T-helper 2 cell (primary cell): Measurements from ENCODE around the gene GADD45A.
A peak's percentile ranks its signal among the peaks of the same experiment; 100 is the strongest.
"Not testable (repeated sequence)": the region's sequence is repeated elsewhere in the genome, so short reads cannot be mapped to it uniquely, and the experiment has no call there.

ENCODE experiments used
- DNase-seq, 5 experiments: peaks; one replicate each; pipeline versions ENCODE4 v3.0.0 to v3.0.0-alpha.2; 2012 to 2022
- total RNA-seq, 2 donors: gene quantifications; one replicate each; lab custom pipeline; 2026; lab: John Stamatoyannopoulos, UW

The GADD45A gene, protein sequence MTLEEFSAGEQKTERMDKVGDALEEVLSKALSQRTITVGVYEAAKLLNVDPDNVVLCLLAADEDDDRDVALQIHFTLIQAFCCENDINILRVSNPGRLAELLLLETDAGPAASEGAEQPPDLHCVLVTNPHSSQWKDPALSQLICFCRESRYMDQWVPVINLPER
- 28.4 to 78.3 reads per million in 2 donors for total RNA-seq

DNA sequence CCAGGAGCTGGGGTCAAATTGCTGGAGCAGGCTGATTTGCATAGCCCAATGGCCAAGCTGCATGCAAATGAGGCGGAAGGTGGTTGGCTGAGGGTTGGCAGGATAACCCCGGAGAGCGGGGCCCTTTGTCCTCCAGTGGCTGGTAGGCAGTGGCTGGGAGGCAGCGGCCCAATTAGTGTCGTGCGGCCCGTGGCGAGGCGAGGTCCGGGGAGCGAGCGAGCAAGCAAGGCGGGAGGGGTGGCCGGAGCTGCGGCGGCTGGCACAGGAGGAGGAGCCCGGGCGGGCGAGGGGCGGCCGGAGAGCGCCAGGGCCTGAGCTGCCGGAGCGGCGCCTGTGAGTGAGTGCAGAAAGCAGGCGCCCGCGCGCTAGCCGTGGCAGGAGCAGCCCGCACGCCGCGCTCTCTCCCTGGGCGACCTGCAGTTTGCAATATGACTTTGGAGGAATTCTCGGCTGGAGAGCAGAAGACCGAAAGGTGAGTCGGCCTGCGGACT is at the start of gene GADD45A:
GADD45A (plus strand) TSS at position 135 of the 491 bp plus-strand sequence; CDS start at position 429, 294 bp downstream.
- DNase-seq, result peak; percentile 86 to 99 (median 93)

DNA sequence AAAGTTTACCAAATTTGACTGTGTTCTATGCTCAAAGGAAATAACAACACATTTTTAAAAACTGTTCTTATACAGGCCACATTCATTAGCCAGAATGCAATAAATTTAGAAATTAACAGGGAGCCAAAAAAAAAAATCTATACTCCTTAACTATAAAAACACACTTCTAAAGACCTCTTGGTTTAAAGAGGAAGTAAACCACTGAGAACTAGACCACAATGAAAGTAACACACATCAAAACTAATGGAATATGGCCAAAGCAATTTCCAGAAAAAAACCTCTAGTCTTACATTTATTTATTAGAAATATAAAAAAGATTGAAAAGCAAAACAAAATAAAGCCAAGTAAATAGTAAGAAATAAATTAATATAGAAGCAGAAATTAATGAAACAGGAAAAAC is 48.9 kb upstream of the GADD45A start:
- DNase-seq, result no peak

DNA sequence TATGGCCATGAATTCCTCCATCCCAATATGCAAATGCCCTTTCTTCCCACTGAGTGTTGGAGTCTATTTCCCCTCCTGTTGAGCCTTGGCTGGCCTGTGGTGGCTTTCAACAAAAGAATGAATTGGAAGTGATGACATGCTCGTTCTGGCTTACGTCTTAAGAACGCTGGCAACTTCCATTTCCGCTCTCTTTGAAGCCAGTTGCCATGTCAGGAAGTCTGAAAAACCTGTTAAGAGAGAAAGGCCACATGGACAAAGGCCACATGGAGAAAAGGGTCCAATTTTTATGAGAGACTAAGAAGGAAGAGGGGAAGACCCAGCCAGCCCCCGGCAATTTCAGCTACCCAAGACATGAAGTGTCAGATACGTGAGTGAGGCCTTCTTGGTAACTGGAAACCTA is 45.6 kb upstream of the GADD45A start:
- DNase-seq, result no peak

DNA sequence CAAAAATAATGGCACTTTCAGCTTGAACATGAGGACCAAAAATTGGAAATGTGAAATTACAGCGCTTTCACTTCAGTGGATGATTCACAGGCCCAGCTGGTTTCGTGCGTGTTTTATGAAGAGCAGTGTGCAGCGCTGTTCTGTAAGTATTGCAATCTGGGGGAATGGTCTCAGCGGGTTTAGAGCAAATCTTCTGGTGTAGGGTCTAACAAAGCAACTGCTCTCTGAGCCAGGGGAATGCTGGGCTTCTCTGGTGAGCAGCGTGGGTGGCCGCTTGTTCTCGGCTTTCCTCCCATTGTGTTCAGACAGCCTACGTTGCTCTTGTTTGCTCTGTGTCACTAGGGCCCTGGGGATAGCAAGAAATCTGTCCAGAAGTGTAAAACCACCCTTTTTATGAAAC is 42.4 kb upstream of the GADD45A start:
- no peak for DNase-seq

DNA sequence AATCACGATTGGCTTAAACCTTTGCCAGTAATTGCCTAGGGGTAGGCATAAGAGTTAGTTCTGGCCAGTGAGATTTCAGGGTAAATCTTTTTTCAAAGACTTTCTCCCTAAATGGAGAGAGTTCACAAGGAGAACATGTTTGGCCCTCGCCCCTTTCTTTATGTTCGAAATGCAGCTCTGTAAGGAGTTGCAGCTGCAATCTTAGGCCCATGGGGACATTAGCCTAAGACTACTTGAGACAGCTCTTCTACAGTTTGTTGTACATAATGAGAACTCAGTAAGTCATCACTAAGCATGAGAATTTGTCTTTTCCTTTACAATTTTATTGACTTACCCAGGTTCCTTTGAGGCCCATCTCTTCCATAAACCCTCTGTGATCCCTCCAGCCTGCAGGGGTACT is 40.4 kb upstream of the GADD45A start:
- no peak for DNase-seq

DNA sequence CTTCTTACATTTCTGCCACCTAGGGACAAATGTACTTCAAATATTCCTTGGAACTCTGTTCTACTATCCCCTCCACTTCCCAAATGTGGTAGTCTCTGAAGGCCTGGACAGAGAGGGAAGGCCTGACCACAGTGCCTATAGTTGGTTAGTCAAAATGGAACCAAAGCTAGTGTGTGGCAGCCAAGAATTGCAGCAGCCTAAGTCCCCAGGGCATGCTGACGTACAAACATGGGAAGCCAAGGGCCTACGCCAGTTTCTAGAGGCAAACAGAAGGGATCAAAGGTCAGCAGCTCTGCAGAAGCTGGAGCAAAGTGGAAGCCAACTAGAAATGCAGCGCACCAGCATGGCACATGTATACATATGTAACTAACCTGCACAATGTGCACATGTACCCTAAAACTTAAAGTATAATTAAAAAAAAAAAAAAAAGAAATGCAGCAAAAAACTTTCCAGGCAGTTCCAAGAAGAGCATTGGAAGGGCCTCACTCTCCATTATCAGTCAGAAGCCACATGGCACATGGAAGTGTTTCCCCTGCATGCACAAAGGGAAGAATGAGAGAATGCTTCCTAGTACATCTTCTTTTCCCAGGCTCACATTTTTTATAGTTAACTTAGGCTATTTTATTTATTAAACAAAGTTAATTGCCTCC is 39.4 kb upstream of the GADD45A start:
- no peak for DNase-seq

DNA sequence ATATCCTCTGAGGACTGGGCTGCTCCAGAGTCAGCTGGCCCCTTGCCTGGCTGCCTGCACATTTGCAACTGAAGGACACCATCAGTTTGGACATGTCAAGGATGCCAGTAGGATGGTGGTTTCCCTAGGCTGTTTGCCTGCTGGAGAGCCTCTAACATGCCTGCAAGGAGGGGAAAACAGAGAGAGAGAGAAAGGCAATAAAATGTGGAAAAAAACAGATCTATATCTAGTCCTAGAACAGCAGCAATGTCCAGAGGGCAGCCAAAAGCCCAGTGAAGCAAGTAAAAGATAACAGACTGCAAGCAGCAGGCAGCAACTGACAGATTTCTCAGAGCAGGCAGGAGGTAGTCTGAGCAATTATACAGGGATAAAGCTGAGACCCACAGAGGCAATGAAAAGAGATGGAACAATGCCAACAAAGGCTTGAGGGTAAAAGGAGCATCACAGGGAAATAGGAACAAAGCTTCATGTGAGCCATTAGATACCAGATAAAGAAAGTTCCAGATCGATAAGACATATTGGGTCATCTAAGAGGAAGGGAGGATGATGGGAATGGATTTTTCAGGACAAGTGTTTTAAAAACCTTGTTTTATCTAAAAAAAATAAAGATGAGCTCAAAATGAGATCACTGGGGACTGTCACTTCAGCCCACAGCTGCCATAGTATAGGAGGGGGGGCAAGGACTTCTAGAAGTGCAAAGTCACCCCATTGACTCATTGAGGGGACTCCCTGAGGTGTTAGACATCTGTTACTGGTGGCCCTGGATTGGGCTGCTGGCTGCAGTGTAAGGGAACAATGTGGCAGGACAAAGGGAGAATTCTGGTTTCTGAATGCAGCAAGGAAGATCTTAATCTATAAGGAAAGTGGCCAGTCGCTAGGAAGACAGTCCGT is 38.6 kb upstream of the GADD45A start:
- no peak for DNase-seq

DNA sequence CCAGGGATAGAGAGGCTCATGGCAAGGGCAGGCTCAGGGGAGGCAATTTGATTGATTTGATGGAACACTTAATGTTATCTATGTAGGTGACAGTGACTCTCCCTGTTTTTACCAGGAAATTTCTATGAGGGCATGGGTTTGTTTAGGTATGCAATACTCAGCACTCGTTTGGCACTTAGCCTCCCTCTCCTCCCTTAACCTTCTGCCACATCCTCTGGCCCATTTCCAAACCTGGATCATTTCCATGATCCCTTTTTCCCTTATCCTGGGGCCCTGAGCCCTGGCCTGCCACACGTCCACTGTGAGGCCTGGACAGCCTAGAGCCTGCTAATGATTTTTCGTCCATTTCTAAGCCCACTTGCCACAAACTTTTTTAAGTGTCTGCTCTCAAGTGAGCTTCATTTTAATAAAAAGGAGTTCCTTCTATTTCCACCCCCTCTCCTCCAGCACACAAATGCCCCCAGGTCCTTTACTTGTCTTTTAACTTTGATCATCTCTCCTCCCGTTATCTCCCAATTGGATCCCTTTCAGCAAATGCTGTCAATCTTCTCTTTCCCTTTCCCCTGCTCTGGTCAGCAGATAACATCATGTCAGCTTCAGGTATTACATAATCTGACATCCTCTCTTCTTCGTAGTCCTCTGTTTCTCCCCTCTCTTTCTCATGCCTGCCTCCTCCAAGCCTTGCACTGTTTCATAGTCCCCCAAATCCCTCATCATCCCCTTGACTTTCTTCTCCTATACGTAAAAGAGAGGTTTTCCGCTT is 37.8 kb upstream of the GADD45A start:
- DNase-seq, result no peak

DNA sequence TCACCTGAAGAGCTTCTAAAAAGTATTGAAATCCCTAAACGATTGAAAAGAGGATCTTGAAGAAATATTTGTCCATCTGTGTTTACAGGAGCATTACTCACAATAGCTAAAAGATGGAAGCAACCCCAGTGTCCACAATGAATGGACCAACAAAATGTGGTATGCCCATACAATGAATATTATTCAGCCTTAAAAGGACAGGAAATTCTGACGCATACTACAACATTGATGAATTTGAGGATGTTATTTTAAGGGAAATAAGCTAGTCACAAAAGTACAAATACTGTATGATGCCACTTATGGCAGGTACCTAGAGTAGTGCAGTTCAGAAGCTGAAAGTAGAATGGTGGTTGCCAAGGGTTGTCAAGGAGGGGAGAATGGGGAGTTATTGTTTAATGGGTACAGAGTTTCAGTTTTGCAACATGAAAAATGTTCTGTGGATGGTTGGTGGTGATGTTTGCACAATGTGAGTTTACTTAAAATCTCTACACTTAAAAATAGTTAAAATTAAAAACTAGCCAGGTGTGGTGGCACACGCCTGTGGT is 37.1 kb upstream of the GADD45A start:
- DNase-seq, result no peak

DNA sequence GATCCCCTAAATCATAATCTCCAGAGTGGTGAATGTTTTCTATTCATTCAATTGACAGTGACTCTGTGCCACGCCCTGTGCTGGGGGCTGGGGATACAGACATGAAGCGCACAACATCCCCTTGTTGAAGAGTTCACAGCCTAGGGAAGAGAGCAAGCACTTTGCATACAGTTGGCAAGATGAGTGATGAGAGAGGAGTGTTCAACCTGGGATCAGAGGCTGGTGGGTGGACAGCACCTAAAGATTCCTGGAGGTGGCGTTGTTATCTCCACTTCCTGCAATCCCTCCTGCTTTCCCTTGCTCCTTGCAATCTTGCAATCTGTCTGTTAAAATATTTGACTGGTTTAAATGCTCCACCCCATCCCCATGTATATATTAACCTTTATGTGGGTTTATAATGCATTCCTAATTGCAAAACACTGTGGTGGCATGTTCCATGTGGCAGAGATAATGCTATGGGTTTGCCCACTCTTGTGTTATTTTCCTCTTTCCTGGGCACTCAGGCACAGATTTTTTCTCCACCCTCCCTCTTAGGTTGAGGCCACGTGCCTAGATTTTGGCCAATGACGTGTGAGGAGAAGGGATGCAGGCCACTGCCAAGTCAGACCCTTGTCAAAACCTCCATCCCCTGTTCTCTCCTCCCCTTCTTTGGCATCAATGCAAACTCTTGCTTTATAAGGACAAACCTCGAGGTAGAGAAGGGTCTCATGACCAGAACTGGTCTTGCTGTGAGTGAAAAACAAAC is 36.2 kb upstream of the GADD45A start:
- no peak for DNase-seq

DNA sequence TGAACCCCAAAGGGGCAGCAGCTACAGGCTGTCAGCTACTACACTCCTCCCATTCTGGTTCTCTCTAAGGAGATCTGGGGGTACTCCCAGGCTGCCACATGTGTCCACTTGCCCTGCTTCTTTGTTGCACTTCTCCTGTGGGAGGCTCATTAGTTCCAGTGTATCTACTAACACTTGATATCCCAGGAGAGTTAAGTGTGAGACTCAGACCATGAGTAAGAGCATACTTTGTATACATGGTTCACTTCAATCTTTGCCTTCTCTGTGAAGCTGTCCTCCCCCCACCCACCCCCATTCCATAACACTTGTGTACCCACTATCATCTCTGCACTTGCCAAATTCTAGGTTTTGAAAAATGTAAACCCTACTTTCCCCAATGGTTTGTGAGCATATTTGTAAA is 34.9 kb upstream of the GADD45A start:
- DNase-seq, result no peak

DNA sequence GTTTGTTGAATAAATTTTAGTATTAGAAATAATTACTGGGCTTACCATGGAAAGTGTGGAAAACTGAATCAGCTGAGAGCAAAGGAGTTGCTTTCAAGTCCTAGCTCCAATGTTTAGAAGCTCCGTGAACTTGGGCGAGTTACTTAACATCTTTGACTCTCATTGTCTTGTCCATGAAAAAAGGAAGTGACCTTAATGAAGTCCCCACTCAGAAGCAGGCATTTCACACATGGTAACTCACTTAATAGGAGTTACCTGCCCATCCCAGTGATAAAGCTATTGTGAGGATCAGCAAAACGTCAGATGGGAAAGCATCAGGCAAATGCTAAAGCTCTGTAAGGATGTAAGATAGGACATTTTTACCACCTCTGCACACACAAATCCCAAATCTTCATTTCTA is 34.0 kb upstream of the GADD45A start:
- DNase-seq, result no peak

DNA sequence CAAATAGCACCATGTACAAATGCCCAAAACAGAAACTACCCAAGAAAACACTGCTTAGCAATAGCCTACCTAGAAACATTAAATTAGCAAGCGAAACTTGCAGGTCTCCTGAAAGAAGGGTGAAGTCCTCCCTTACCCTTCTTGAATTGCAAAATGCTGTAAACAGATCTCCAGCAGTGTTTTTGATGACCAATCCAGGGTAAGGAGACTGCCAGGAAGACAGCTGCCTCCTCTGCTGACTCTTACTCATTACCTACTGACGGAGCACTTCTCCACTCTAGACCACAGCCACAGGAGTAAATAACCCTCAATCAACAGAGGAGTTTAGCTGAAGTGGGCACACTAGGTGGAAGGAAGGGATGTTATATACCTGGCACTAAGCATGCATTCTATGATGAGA is 32.2 kb upstream of the GADD45A start:
- no peak for DNase-seq

DNA sequence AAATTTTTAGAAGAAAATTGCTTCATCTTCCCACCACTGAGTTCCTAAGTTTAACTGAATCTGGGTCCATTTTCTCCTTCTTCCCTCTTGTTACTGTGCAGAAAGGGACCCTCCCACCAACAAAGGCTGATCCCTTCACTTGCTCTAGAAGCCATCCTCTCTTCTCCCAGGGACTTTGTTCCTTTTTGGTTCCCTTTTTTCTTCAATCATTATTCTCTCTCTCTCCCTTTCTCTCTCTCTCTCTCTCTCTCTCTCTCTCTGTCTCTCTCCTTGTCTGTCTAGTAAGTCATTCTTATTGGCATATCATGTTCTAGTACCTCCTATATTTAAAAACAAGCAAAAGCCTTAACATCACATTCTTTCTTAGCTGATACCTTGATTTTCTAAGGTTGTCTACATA is 31.7 kb upstream of the GADD45A start:
- no peak for DNase-seq

DNA sequence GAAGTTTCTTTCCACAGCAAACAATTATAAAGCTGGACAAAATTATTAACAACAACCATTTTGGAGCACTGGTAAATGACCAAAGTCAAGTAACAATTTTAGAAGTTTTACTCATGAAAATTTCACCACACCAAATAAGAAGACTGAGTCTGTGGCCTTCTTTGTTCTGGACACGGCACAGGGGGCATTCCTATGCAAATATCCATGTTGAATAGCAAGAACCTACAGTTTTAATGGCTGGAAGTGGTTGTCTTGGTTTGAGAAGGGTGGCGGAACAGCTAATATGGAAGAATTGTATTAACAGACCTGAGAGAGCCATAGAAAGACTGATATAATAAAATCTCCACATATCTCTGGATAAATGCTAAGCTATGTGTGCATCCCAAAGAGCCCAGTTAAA is 29.4 kb upstream of the GADD45A start:
- no peak for DNase-seq

DNA sequence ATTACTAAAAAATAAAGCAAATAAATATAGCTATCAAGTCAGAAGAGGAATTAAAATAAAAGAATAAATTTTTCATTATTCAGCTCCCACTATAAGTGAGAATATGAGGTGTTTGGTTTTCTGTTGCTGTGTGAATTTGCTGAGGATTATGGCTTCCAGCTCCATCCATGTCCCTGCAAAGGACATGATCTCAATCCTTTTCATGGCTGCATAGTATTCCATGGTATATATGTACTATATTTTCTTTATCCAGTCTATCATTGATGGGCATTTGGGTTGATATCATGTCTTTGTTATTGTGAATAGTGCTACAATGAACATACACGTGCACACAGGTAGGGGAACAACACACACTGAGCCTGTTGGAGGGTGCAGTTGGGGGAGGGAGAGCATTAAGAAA is 27.8 kb upstream of the GADD45A start:
- not testable (repeated sequence) for DNase-seq

DNA sequence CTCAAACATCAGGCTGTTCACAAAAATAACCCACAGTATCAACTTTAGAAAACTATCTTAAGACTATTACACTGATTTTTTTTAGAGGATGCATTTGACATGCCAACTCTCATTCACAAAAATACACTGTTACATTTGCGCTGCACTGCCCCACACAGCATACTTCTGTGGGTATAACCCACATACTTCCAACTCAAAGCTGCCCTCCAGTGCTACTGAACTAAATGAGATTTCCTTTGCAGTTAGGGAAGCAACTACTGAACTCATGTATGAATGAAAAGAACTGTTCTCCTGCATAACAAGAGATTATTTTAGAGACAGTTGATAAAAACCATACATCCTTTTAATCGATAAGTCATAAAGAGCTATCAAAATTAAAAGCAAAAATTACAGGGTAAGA is 25.8 kb upstream of the GADD45A start:
- no peak for DNase-seq

DNA sequence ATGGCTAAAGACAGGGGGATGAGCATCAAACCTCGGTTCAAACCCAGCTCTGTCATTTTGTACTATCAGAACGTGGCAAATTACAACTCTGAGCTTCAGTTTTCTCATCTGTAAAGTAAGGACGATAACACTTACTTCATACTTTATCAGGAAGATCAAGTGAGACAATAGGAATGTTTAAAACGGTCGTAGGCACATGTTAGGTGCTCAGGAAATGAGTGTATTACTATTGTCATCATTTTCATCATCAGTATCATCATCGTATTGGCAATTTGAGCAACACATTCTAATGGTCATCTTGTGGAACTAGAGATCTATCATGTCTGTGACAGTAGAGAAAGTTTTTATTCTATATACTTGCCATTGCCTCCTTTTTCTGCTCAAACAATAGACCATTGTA is 22.1 kb upstream of the GADD45A start:
- DNase-seq, result no peak

DNA sequence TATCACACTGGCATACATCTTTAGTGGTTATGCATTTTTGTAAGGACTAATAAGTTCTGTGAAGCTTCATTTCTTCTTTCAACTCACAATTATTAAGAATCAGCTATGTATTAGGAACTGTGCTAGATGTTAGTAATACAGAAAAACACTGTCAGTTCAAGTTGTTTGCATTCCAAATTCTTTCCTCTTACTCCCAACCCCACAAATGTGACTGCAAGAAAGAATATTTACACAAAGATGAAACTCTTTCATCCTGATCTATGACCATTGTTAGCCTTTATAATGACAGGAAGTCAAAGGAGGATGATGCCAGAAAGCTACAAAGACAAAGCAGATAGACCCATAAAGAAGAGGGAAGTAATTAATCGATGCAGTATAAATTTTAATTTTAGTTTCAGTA is 21.0 kb upstream of the GADD45A start:
- no peak for DNase-seq

DNA sequence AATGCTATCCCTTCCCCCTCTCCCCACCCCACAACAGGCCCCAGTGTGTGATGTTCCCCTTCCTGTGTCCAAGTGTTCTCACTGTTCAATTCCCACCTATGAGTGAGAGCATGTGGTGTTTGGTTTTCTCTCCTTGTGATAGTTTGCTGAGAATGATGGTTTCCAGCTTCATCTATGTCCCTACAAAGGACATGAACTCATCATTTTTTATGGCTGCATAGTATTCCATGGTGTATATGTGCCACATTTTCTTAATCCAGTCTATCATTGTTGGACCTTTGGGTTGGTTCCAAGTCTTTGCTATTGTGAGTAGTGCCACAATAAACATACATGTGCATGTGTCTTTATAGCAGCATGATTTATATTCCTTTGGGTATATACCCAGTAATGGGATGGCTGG is 19.7 kb upstream of the GADD45A start:
- DNase-seq, result not testable (repeated sequence)

DNA sequence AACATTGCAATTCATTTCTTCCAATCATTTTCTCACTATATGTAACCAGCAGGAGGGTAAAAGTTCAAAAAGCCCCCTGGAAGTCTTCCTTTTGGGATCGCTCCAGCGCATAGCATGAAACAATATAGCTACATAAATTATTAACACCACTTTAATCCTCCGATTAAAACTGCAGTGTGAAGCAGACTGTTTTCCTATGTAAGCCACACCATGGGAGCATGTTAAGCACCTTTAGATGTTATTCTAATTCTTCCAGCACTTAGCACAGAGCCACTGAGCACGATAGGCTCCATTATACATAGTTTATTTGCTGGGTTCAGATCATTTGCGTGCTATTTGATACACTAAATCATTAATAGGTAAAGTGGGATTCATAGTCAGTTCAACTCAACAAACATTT is 18.4 kb upstream of the GADD45A start:
- no peak for DNase-seq

DNA sequence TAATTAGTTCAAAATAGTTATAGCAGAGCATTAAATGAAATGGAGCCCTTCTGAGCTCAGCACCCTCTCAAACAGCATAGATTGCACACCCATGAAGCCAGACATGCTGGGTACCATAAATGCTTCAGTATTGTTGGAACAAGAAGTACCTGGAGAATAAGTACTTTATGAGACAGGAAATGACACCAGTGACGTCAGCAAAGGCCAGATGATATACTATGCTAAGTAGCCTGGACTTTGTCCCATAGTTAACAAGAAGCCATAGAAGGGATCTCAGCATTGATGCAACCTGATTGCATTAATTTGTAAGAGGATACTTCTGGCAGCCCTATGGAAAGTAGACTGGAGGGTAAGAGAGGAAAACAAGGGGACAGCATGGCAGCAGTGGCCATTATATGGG is 16.3 kb upstream of the GADD45A start:
- DNase-seq, result no peak
